HG02623 (cell line): Measurements from ENCODE around the gene HRK.

Experiments used
- ATAC-seq: cut with Tn5 transposase; IDR thresholded peaks from one replicate; pipeline ENCODE4 v1.9.1; 2021; ENCODE audit warnings: moderate library complexity; ENCODE audit not compliant: unreplicated experiment

The HRK gene

GRCh38 chr12:116898669-116899068 is 17.4 kb upstream of the HRK start:
- no peak for ATAC-seq

- no peak for ATAC-seq
Measured at GRCh38 chr12:116897476-116897875, 16.2 kb upstream of the HRK start.

GRCh38 chr12:116896411-116896924 is 15.2 kb upstream of the HRK start:
- ATAC-seq = no peak

- ATAC-seq = no peak
Measured at GRCh38 chr12:116894913-116895312, 13.7 kb upstream of the HRK start.

GRCh38 chr12:116892349-116893140 is 11.3 kb upstream of the HRK start:
- ATAC-seq = no peak

GRCh38 chr12:116891019-116891418 is 9.8 kb upstream of the HRK start:
- no peak for ATAC-seq

- no peak for ATAC-seq
Measured at GRCh38 chr12:116890330-116890729, 9.1 kb upstream of the HRK start.

GRCh38 chr12:116887897-116888296 is 6.7 kb upstream of the HRK start:
- ATAC-seq = no peak

GRCh38 chr12:116887244-116887643 is 6.0 kb upstream of the HRK start:
- ATAC-seq = no peak

- no peak for ATAC-seq
Measured at GRCh38 chr12:116885491-116885890, 4.2 kb upstream of the HRK start.

- ATAC-seq = no peak
Measured at GRCh38 chr12:116884871-116885270, 3.6 kb upstream of the HRK start.

GRCh38 chr12:116882742-116883141 is 1.5 kb upstream of the HRK start:
- no peak for ATAC-seq

GRCh38 chr12:116881877-116882507 is 751 bp upstream of the HRK start:
- ATAC-seq = no peak

- peak; percentile 64 for ATAC-seq
Measured at GRCh38 chr12:116880817-116881324, 370 bp downstream of the HRK start.

- no peak for ATAC-seq
Measured at GRCh38 chr12:116880213-116880816, 926 bp downstream of the HRK start.

GRCh38 chr12:116879509-116880212 is 1.6 kb downstream of the HRK start:
- no peak for ATAC-seq

GRCh38 chr12:116878567-116879508 is 2.4 kb downstream of the HRK start:
- ATAC-seq = no peak

GRCh38 chr12:116876151-116876869 is 4.9 kb downstream of the HRK start:
- ATAC-seq = no peak

GRCh38 chr12:116874324-116874995 is 6.8 kb downstream of the HRK start:
- ATAC-seq = no peak
